ENCODE results near the gene PM20D2.

DNA sequence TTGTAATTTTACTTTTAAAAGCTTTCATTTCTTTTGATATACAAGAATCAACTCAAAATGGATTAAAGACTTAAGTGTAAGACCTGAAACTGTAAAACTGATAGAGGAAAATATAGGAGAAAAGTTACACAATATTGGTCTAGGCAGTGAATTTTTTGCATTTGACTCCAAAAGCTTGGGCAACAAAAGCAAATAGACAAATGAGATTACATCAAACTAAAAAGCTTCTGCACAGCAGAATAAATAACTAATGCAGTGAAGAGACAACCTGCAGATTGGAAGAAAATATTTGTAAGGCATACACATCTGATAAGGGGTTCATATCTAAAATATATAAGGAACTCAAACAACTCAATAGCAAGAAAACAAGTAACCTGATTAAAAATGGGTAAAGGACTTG is 68.3 kb downstream of the PM20D2 start:
- TF ChIP-seq, protein P1, sequence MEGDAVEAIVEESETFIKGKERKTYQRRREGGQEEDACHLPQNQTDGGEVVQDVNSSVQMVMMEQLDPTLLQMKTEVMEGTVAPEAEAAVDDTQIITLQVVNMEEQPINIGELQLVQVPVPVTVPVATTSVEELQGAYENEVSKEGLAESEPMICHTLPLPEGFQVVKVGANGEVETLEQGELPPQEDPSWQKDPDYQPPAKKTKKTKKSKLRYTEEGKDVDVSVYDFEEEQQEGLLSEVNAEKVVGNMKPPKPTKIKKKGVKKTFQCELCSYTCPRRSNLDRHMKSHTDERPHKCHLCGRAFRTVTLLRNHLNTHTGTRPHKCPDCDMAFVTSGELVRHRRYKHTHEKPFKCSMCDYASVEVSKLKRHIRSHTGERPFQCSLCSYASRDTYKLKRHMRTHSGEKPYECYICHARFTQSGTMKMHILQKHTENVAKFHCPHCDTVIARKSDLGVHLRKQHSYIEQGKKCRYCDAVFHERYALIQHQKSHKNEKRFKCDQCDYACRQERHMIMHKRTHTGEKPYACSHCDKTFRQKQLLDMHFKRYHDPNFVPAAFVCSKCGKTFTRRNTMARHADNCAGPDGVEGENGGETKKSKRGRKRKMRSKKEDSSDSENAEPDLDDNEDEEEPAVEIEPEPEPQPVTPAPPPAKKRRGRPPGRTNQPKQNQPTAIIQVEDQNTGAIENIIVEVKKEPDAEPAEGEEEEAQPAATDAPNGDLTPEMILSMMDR (IDR thresholded peaks at IDR 0.05; ENCODE audit: low read depth, low read length, poor library complexity, severe bottlenecking), result no peak
- no peak for TF ChIP-seq EZH2phosphoT487 (IDR thresholded peaks at IDR 0.05; ENCODE audit: borderline replicate concordance, low read length)

Measured in DOHH2 (cell line).